ENCODE results near the gene PFN3. TPM values are rescaled to one million over a fixed set of nuclear protein-coding genes. Genes with fewer than 3 reads are reported as not detected.

The PFN3 gene
- total and polyA plus RNA-seq, 5 donors: not detected

DNA sequence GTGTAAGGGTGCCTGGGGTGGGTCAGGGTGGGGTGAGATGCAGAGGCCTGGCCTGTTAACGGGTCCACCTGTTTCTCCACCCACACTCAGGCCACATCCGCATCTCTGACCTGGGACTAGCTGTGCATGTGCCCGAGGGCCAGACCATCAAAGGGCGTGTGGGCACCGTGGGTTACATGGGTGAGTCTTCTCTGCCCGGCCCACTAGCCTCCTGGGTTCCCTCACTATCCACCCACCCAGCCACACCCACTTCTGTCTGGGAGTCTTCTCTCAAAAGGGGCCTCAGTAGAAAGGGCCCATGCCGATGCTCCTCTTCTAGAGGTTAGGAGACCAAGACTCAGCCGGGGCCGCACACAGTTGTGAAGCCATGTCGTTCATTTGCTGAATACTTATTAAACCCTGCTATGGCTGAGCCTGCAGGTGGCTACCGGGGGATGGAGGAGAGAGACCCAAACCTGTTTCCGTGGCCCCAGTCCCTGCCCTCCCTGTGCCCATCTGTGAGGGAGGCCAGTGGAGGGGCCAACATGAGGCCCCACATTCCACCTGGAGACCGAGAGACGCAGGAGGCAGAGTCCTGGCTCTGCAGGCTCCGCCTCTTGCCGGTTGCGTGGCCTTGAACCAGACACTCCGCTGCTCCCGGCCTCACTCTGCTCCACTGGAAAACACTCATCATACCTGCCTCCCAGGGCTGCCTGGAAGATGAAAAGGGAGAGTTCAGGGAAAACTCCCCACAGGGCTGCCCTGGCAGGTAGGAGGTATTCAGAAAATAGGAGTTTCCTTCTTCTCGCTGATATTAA, 34.7 kb upstream of the PFN3 start:
- no peaks in the 10 kb centered on the region for H3K9me3 ChIP-seq (ENCODE audit: control insufficient read depth, low read length)
- WGBS: 95% methylated on average over 20 of the region's 20 CpGs
- no peaks in the 10 kb centered on the region for H3K4me1 ChIP-seq (ENCODE audit: control insufficient read depth, insufficient read depth, low read length)
- H3K4me3 ChIP-seq (ENCODE audit: low read length): no peak overlapping the region
- intact Hi-C loops (cut with DNase I): no loop called here
- no peaks in the 10 kb centered on the region for H3K27me3 ChIP-seq (ENCODE audit: control insufficient read depth, insufficient read depth)
- H3K27ac ChIP-seq (ENCODE audit: low read length): no peak overlapping the region
- ATAC-seq: no peak
- DNase-seq: peak in 2 of 3 donors; percentile 34 to 36

DNA sequence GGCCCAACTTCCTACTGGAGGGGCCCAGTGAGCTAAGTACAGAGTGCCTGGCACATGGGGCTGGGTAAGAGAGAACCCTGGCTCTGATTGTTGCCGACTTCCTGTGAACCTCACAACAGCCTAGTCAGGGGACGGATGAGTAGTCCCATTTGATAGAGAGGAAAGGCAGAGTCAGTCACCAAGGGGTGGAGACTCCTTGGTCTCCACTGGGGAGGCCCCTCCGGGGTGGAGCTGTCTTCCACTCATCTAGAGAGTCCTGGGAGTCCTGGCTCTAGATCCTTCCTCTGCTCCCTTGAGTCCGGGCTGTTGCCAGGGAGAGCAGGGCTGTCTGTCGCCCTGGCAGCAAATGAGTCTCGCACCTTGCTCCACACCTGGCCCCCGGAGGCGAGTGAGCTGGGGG, 34.0 kb upstream of the PFN3 start:
- ATAC-seq (no peak), DNase-seq (peak in 2 of 3 donors; percentile 23 to 41)
- 88% methylated on average over 8 of the region's 8 CpGs for WGBS

DNA sequence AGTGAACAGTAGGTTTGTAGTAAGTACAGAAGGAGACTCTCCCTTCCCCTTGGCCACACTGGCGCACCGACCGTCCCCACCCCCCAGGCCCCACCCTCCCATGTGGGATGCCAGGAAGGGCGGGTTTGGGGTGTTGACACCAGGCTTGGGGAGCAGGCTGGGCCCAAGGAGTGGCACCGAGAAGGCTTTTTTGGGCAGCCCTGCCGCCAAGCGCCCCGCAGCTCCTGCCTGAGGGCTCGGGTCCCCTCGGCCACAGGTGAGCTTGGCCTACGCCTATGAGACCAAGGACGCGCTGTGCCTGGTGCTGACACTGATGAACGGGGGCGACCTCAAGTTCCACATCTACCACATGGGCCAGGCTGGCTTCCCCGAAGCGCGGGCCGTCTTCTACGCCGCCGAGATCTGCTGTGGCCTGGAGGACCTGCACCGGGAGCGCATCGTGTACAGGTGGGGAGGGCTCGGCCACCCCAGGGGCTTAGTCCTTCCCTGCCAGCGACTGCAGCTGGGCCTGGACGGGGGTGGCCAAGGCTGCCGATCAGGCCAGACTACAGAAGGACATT, 33.3 kb upstream of the PFN3 start:
- Histone ChIP-seq H3K4me1 (ENCODE audit: control insufficient read depth, insufficient read depth, low read length) (no peaks in the 10 kb centered on the region), H3K27ac (ENCODE audit: low read length) (no peak overlapping the region), H3K9me3 (ENCODE audit: control insufficient read depth, low read length) (no peaks in the 10 kb centered on the region), H3K27me3 (ENCODE audit: control insufficient read depth, insufficient read depth) (no peaks in the 10 kb centered on the region), H3K4me3 (ENCODE audit: low read length) (no peak overlapping the region)
- ATAC-seq (no peak), DNase-seq (peak in 2 of 3 donors; percentile 53)
- intact Hi-C loops (cut with DNase I): no loop called here
- 94% methylated on average over 29 of the region's 29 CpGs for WGBS

More for the DNA sequence above, 34.0 kb upstream of the PFN3 start:
- H3K4me3 ChIP-seq (ENCODE audit: low read length): no peak overlapping the region
- H3K27ac ChIP-seq (ENCODE audit: low read length): no peak overlapping the region
- intact Hi-C loops (cut with DNase I): no loop called here
- no peaks in the 10 kb centered on the region for H3K27me3 ChIP-seq (ENCODE audit: control insufficient read depth, insufficient read depth)
- no peaks in the 10 kb centered on the region for H3K4me1 ChIP-seq (ENCODE audit: control insufficient read depth, insufficient read depth, low read length)
- H3K9me3 ChIP-seq (ENCODE audit: control insufficient read depth, low read length): no peaks in the 10 kb centered on the region

DNA sequence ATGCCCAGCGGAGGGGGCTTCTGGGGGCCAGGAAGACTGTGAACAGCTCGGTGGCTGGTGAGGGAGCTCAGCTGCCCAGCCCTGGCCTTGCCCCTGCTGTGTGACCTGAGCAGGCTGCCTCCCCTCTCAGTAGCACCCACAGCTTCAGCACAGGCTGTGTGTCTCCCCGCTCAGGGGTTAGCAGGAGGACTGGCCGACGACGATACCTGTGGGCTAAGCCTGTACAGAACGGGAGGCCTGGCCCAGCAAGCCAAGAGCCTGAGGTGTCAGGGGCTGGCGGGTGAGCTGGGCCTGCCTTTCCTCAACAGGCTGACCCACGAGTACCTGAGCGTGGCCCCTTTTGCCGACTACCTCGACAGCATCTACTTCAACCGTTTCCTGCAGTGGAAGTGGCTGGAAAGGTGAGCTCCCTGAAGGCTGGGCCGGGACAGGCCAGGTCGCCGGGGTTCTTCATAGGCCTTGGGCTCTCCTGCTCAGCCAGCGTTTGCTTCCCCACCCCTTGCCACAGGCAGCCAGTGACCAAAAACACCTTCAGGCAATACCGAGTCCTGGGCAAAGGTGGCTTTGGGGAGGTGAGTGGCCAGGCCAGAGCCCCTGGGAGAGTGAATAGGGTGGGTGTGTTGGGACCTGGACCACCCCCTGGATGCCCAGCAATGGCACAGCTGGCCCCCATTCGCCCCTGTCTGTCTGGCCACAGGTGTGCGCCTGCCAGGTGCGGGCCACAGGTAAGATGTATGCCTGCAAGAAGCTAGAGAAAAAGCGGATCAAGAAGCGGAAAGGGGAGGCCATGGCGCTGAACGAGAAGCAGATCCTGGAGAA, 32.6 kb upstream of the PFN3 start:
- no peak overlapping the region for H3K27ac ChIP-seq (ENCODE audit: low read length)

DNA sequence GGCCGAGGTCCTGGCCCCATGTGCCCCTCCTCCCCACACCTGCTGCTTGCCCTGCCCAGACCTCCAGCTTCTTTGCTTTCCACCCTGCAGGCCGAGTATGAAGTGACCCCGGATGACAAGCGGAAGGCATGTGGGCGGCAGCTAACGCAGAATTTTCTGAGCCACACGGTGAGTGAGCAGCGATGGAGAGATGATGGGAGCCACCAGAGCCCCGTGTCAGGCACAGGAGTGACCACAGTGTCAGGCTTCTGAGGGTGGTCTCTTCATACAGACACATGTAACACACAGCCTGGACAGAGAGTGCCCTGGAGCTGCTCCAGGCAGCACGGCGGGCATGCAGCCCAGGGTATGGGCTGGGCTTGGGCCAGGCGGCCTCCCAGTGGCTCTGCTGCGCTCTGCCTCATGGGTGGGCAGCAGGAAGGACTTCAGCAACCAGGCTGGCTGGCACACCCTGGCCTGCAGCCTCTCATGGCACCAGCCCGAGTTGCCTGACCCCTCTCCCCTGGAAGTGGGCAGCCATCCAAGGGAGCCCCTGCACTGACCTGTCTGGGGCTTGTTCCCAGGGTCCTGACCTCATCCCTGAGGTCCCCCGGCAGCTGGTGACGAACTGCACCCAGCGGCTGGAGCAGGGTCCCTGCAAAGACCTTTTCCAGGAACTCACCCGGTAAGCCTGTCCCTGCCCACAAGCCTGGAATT, 31.8 kb upstream of the PFN3 start:
- no peak overlapping the region for H3K4me3 ChIP-seq (ENCODE audit: low read length)
- intact Hi-C loops (cut with DNase I): no loop called here
- ATAC-seq: peak; percentile 14 to 42
- H3K9me3 ChIP-seq (ENCODE audit: control insufficient read depth, low read length): no peaks in the 10 kb centered on the region
- H3K27me3 ChIP-seq (ENCODE audit: control insufficient read depth, insufficient read depth): no peaks in the 10 kb centered on the region
- no peak overlapping the region for H3K27ac ChIP-seq (ENCODE audit: low read length)
- WGBS: 79% methylated on average over 18 of the region's 18 CpGs
- peaks cover 5% of the 10 kb centered on the region for H3K4me1 ChIP-seq (ENCODE audit: control insufficient read depth, insufficient read depth, low read length)
- peak in 2 of 3 donors; percentile 65 to 69 for DNase-seq

More for the DNA sequence above, 32.6 kb upstream of the PFN3 start:
- Histone ChIP-seq H3K4me3 (ENCODE audit: low read length) (no peak overlapping the region), H3K9me3 (ENCODE audit: control insufficient read depth, low read length) (no peaks in the 10 kb centered on the region), H3K27me3 (ENCODE audit: control insufficient read depth, insufficient read depth) (no peaks in the 10 kb centered on the region), H3K4me1 (ENCODE audit: control insufficient read depth, insufficient read depth, low read length) (peaks cover 2% of the 10 kb centered on the region)
- DNase-seq: peak in 2 of 3 donors; percentile 39 to 48
- intact Hi-C loops (cut with DNase I): no loop called here
- 94% methylated on average over 25 of the region's 25 CpGs for WGBS
- ATAC-seq: no peak

DNA sequence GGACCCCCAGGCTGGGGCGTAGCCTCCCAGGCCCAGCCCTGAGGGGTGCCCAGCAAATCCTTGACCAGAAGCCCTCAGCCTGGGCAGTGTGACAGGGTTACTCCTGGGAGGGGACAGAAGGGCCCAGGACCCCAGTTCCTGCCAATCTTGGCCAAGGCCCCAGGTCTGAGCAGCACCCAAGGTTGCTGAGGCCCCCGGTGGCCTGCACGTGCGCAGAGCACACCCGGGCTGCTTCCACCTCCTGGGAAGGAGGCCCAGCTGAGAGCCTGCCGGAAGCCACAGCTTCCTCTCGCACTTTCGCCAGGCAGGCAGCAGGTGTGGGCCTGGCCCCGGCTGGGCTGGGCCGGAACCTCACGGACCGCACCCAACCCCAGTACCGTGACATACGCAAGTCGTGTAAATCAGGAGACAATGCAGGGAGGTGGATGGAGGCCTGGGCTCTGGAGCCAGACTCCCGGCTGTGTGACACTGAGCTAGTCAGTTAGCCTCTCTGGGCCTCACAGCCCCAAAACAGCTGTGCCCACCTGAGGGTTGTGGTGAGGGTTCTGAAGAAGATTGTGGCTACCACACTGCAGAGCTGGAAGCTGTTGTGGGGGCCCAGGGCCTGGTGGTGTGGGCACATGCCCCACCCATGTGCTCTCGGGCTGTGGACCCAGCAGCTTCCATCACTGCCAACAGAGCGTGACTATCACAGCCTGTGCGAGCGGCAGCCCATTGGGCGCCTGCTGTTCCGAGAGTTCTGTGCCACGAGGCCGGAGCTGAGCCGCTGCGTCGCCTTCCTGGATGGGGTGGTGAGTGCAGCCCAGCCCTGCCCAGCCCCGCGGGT, 31.1 kb upstream of the PFN3 start:
- no peaks in the 10 kb centered on the region for H3K9me3 ChIP-seq (ENCODE audit: control insufficient read depth, low read length)
- DNase-seq: peak; percentile 30 to 69 (median 69)
- H3K4me3 ChIP-seq (ENCODE audit: low read length): no peak overlapping the region
- H3K4me1 ChIP-seq (ENCODE audit: control insufficient read depth, insufficient read depth, low read length): peaks cover 7% of the 10 kb centered on the region
- intact Hi-C loops (cut with DNase I): no loop called here
- no peak for ATAC-seq
- no peak overlapping the region for H3K27ac ChIP-seq (ENCODE audit: low read length)
- 74% methylated on average over 29 of the region's 29 CpGs for WGBS
- H3K27me3 ChIP-seq (ENCODE audit: control insufficient read depth, insufficient read depth): no peaks in the 10 kb centered on the region

DNA sequence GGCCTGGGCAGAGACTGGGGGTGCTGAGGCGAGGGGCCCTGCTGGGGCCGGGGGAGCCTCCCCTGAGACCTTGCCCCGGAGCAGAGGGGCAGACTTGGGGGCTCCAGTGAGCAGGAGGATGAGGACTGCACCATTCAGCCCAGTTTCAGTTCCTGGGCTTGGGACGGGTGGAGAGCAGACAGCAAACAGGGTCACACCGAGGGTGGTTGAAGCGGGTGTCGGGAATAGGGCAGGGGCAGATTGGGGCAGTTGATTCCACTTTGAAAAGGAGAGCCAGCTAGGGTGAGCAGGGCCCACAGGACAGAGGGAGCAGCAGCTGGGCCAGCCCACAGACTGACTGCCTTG, 30.5 kb upstream of the PFN3 start:
- H3K4me1 ChIP-seq (ENCODE audit: control insufficient read depth, insufficient read depth, low read length): peaks cover 7% of the 10 kb centered on the region
- no peak overlapping the region for H3K27ac ChIP-seq (ENCODE audit: low read length)
- DNase-seq (no peak), ATAC-seq (no peak)
- WGBS: 89% methylated on average over 7 of the region's 7 CpGs
- intact Hi-C loops (cut with DNase I): no loop called here
- no peaks in the 10 kb centered on the region for H3K9me3 ChIP-seq (ENCODE audit: control insufficient read depth, low read length)
- no peak overlapping the region for H3K4me3 ChIP-seq (ENCODE audit: low read length)
- H3K27me3 ChIP-seq (ENCODE audit: control insufficient read depth, insufficient read depth): no peaks in the 10 kb centered on the region

DNA sequence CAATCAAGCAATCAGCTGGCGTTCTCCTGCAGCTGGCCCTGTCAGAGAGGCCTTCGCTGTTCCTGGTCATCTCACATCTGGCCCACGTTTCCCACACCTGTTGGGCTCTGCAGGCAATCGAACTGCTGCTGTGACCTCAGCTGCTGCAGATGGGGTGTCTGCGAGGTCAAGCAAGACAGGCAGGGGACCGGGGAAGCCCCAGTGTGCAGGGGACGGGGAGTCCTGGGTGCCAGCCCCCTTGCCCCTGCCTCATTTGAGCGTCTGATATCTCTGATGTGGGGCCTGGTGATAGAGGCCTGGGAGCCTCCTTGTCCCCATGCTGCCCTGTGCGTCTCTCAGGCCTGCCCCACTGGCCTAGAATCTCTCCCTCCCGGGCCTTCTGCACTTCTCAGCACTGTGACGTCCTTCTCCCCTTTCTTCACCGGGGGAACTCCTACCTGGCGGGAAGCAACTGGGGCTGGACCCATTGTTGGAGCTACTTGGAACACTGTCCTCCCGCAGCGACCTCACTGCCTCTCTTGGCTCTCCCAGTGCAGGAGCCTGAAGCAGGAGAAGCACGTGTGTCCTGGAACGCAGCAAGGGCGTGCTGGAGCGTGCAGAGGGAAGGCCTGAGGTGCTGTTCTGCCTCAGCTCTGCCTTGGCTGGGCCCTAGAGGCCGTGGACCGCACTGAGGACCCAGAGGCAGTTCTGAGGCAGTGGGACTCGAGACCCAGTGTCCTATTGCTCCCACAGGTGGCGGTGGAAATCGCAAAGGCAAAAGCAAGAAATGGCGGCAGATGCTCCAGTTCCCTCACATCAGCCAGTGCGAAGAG, 29.9 kb upstream of the PFN3 start:
- Histone ChIP-seq H3K4me1 (ENCODE audit: control insufficient read depth, insufficient read depth, low read length) (peaks cover 11% of the 10 kb centered on the region), H3K4me3 (ENCODE audit: low read length) (no peak overlapping the region), H3K9me3 (ENCODE audit: control insufficient read depth, low read length) (no peaks in the 10 kb centered on the region), H3K27ac (ENCODE audit: low read length) (no peak overlapping the region), H3K27me3 (ENCODE audit: control insufficient read depth, insufficient read depth) (no peaks in the 10 kb centered on the region)
- intact Hi-C loops (cut with DNase I): no loop called here
- no peak for ATAC-seq
- DNase-seq: peak in 1 of 3 donors; percentile 46
- 89% methylated on average over 26 of the region's 26 CpGs for WGBS

DNA sequence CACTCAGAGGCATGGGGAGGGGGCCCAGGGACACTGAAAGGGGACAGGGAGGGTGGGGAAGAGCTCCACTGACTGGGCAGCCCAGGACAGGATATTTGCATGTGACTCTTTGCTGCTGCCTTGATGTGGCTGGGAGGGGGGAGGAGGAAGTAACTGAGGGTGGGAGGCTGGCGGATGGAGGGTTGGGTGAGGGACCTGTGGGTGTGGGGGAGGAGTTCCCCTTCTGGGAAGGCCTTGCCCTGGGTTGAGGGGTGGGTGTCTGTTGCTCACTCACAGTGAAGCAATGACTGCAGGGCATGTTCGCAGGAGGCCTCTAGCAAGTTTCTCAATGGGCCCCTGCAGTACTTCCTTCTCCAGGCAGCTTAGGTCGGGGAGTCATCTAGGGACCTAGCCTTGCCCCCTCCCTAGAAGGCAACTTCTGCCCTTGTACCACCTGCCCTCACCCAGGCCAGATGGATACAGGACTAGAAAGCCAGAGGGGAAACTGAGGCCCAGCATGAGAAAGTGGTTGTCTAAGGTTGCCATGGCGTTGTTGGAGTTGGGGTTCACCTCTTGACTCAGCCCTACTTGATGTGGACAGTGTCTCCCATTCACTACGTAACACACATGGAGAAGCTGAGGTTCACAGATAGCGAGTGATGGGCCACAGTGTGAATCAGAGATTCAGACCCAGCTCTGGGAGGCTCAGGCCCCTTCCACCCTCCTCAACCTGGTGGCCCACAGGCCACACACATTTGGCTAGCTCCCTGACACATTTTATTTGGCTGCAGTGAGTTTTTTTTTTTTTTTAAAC, 29.0 kb upstream of the PFN3 start:
- Histone ChIP-seq H3K4me1 (ENCODE audit: control insufficient read depth, insufficient read depth, low read length) (peaks cover 11% of the 10 kb centered on the region), H3K27me3 (ENCODE audit: control insufficient read depth, insufficient read depth) (no peaks in the 10 kb centered on the region), H3K27ac (ENCODE audit: low read length) (no peak overlapping the region), H3K9me3 (ENCODE audit: control insufficient read depth, low read length) (no peaks in the 10 kb centered on the region), H3K4me3 (ENCODE audit: low read length) (no peak overlapping the region)
- ATAC-seq (no peak), DNase-seq (peak; percentile 61 to 86 (median 79))
- WGBS: 82% methylated on average over 6 of the region's 6 CpGs
- intact Hi-C loops (cut with DNase I): no loop called here

Measured in right cardiac atrium (tissue), 5 donors.